PC-9 (cell line): ENCODE results near the gene VPS8. TPM values are rescaled to one million over a fixed set of nuclear protein-coding genes. Genes with fewer than 3 reads are reported as not detected.

Experiments used
- BruUV-seq: library from RNA; stranded (reverse); fragments of 400-500 nt; replicated peaks from 2 replicates; lab custom pipeline; 2021; lab: Mats Ljungman, UMichigan
- CTCF ChIA-PET: fragments of 300-600 bp; sonication (Branson Sonifier 250); formaldehyde crosslinking; loops from one replicate; lab custom pipeline; 2022; ENCODE audit warnings: antibody characterized with exemption; lab: Charles Lee
- POLR2A ChIA-PET: fragments of 300-600 bp; sonication (Branson Sonifier 250); formaldehyde crosslinking; loops from one replicate; lab custom pipeline; 2022; ENCODE audit warnings: antibody characterized with exemption; ENCODE audit not compliant: unreplicated experiment; lab: Charles Lee
- DNase-seq, 2 experiments: peaks; one replicate each; pipeline versions ENCODE4 v3.0.0 to v3.0.0-alpha.2; 2015 to 2022; ENCODE audit warnings: mixed read lengths in 1 of 2
- H2AFZ ChIP-seq: fragments of 200-600 bp; sonication (generic); 2 replicates; pipeline ENCODE4 v1.8.1; 2017; ENCODE audit warnings: antibody characterized with exemption
- H3F3A ChIP-seq: fragments of 200-600 bp; sonication (generic); 2 replicates; pipeline ENCODE4 v1.8.1; 2017; ENCODE audit warnings: antibody characterized with exemption, mild to moderate bottlenecking, low read depth; ENCODE audit not compliant: insufficient read depth
- H3K27ac ChIP-seq: fragments of 200-600 bp; sonication (generic); 2 replicates; pipeline ENCODE4 v1.6.1; 2016; ENCODE audit warnings: mixed run types
- H3K27me3 ChIP-seq: fragments of 200-600 bp; sonication (generic); 2 replicates; pipeline ENCODE4 v1.6.1; 2016; ENCODE audit warnings: low read depth, mixed run types; ENCODE audit not compliant: insufficient read depth
- H3K36me3 ChIP-seq: fragments of 200-600 bp; sonication (generic); 2 replicates; pipeline ENCODE4 v1.6.1; 2016; ENCODE audit warnings: low read depth, mixed run types
- H3K4me1 ChIP-seq: fragments of 200-600 bp; sonication (generic); replicated peaks from 2 replicates; pipeline ENCODE4 v1.6.1; 2016; ENCODE audit warnings: mixed run types; ENCODE audit not compliant: insufficient read depth
- H3K4me2 ChIP-seq: fragments of 200-600 bp; sonication (generic); 2 replicates; pipeline ENCODE4 v1.6.1; 2017; ENCODE audit warnings: mixed run types
- H3K4me3 ChIP-seq: fragments of 200-600 bp; sonication (generic); 2 replicates; pipeline ENCODE4 v1.6.1; 2016; ENCODE audit warnings: mixed run types
- H3K79me2 ChIP-seq: fragments of 200-600 bp; sonication (generic); 2 replicates; pipeline ENCODE4 v1.6.1; 2017; ENCODE audit warnings: low read depth, mixed run types
- H3K9me2 ChIP-seq: fragments of 200-600 bp; sonication (generic); 2 replicates; pipeline ENCODE4 v1.8.1; 2017; ENCODE audit warnings: mild to moderate bottlenecking; ENCODE audit not compliant: insufficient read depth
- H3K9me3 ChIP-seq: fragments of 200-600 bp; sonication (generic); 2 replicates; pipeline ENCODE4 v1.8.1; 2016; ENCODE audit warnings: low read depth; ENCODE audit not compliant: insufficient read depth
- H4K20me1 ChIP-seq: fragments of 200-600 bp; sonication (generic); 2 replicates; pipeline ENCODE4 v1.8.1; 2017; ENCODE audit not compliant: insufficient read depth
- CTCF ChIP-seq: fragments of 200-600 bp; sonication (generic); conservative IDR thresholded peaks from 2 replicates; pipeline ENCODE4 v1.6.1; 2017; ENCODE audit warnings: mixed run types, antibody characterized with exemption, mild to moderate bottlenecking, moderate library complexity
- EZH2 ChIP-seq: fragments of 200-600 bp; sonication (generic); IDR thresholded peaks from 2 replicates; pipeline ENCODE4 v1.8.0; 2017; ENCODE audit warnings: antibody characterized with exemption, low read depth
- intact Hi-C: fragments of 100-400 bp; cut with micrococcal nuclease; formaldehyde crosslinking; loops from one replicate; pipeline ENCODE4 v1.10.0; 2022; ENCODE audit not compliant: unreplicated experiment
- total RNA-seq: library from RNA; stranded (reverse); gene quantifications from 2 replicates; pipeline ENCODE4 v1.2.3, GENCODE V29; 2021

Gene VPS8
- total RNA-seq, 1 experiment from 2014 or later: 80.8 TPM

- H3K9me3 ChIP-seq: no peaks in the 10 kb centered on the region
- DNase-seq: no peak
- TF ChIP-seq CTCF: no peak
- H3K36me3 ChIP-seq: no peaks in the 10 kb centered on the region
- BruUV-seq: no TSS peak
- H3K27me3 ChIP-seq: peaks cover 45% of the 10 kb centered on the region
- no peaks in the 10 kb centered on the region for H3K9me2 ChIP-seq
- H4K20me1 ChIP-seq: no peaks in the 10 kb centered on the region
- no peaks in the 10 kb centered on the region for H3F3A ChIP-seq
- no peak overlapping the region for H2AFZ ChIP-seq
- no peak overlapping the region for H3K4me2 ChIP-seq
- no peaks in the 10 kb centered on the region for H3K79me2 ChIP-seq
- H3K4me1 ChIP-seq: no peaks in the 10 kb centered on the region
- CTCF ChIA-PET: interaction anchor here (0.6 kb wide), 1 partner anchor 197 kb away, joined by 5 read pairs; no protein-coding TSS in a partner anchor
- intact Hi-C loops: no loop called here
- no peak overlapping the region for H3K27ac ChIP-seq
- POLR2A ChIA-PET: interaction anchor here (0.6 kb wide), 1 partner anchor 661 kb away, joined by 5 read pairs; no protein-coding TSS in a partner anchor
- no peak overlapping the region for H3K4me3 ChIP-seq
Measured at GRCh38 chr3:185071287-185071800, 259.4 kb downstream of the VPS8 start.

- ChIA-PET CTCF (no interaction called here), POLR2A (no interaction called here)
- intact Hi-C loops: no loop called here
- H3K79me2 ChIP-seq: no peaks in the 10 kb centered on the region
- H3K36me3 ChIP-seq: no peaks in the 10 kb centered on the region
- no peaks in the 10 kb centered on the region for H3K9me2 ChIP-seq
- H3K9me3 ChIP-seq: no peaks in the 10 kb centered on the region
- peaks cover 44% of the 10 kb centered on the region for H3K27me3 ChIP-seq
- TF ChIP-seq EZH2 (no peak), CTCF (no peak)
- no peak overlapping the region for H2AFZ ChIP-seq
- DNase-seq: no peak
- no TSS peak for BruUV-seq
- H4K20me1 ChIP-seq: no peaks in the 10 kb centered on the region
- H3K27ac ChIP-seq: no peak overlapping the region
- H3F3A ChIP-seq: no peaks in the 10 kb centered on the region
- no peak overlapping the region for H3K4me3 ChIP-seq
- no peaks in the 10 kb centered on the region for H3K4me1 ChIP-seq
- H3K4me2 ChIP-seq: no peak overlapping the region
Measured at GRCh38 chr3:185075547-185075946, 263.6 kb downstream of the VPS8 start.

- no TSS peak for BruUV-seq
- POLR2A ChIA-PET: no interaction called here
- no peaks in the 10 kb centered on the region for H3K9me3 ChIP-seq
- H3K79me2 ChIP-seq: no peaks in the 10 kb centered on the region
- DNase-seq: no peak
- no peak overlapping the region for H3K27ac ChIP-seq
- no peak overlapping the region for H3K4me2 ChIP-seq
- intact Hi-C loops: no loop called here
- TF ChIP-seq CTCF: no peak
- no peak for TF ChIP-seq EZH2
- no peak overlapping the region for H3K4me3 ChIP-seq
- H3F3A ChIP-seq: no peaks in the 10 kb centered on the region
- no peaks in the 10 kb centered on the region for H3K4me1 ChIP-seq
- CTCF ChIA-PET: no interaction called here
- H3K9me2 ChIP-seq: no peaks in the 10 kb centered on the region
- no peaks in the 10 kb centered on the region for H4K20me1 ChIP-seq
- no peaks in the 10 kb centered on the region for H3K36me3 ChIP-seq
- peaks cover 44% of the 10 kb centered on the region for H3K27me3 ChIP-seq
- no peak overlapping the region for H2AFZ ChIP-seq
Measured at GRCh38 chr3:185076219-185076618, 264.3 kb downstream of the VPS8 start.
